ENCODE measurements around the gene NR1D2.
A peak's percentile ranks its signal among the peaks of the same experiment; 100 is the strongest.

Gene NR1D2

DNA sequence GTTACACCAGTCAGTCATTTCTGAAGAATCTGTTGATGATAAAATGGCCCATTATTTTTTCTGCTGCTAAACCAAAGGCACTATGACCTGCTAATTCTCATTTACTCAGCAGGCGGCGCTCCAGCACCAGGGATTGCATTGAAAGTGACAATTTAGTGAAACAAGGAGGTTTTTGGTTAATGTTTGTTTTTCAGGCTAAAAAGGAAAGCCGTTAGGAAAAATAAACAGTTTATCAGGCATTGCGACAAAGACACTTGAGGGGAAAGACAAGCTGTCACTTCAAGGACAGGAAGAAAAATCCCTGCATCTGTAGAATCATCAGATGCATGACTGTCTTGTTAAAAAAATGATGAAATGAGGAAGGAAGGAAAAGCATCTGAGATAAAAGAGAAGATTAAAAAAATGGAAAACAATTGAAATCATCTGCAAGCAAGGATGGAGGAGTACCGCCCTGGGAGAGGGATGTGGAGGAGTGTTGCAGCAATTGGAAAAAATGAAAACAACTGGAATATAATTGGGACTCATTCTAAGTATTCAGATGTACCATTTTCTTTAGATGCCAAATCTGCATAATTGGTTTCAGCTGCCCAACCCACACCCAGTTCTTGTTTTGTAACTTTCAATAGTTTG, 54.0 kb downstream of the NR1D2 start (continued):
- TF ChIP-seq ZNF701 (tag by site-specific recombination; IDR thresholded peaks at IDR 0.05) (no peak), ZNF404 (tag by site-specific recombination; IDR thresholded peaks at IDR 0.05) (no peak), ZNF692 (tag by site-specific recombination; IDR thresholded peaks at IDR 0.05) (no peak), ZNF223 (tag by site-specific recombination; IDR thresholded peaks at IDR 0.05) (no peak), ZNF544 (tag by site-specific recombination; IDR thresholded peaks at IDR 0.05) (no peak), TCF7L2 (IDR thresholded peaks at IDR 0.05; ENCODE audit: borderline replicate concordance, low read depth, low read length) (no peak), ZNF157 (tag by site-specific recombination; IDR thresholded peaks at IDR 0.05) (no peak), ZNF658 (tag by site-specific recombination; IDR thresholded peaks at IDR 0.05) (no peak), ZNF239 (tag by site-specific recombination; IDR thresholded peaks at IDR 0.05) (no peak), ZNF362 (tag by site-specific recombination; IDR thresholded peaks at IDR 0.05) (0 out of 2 replicates have a peak, but pooled peaks have one; percentile 15), ZNF548 (tag by site-specific recombination; IDR thresholded peaks at IDR 0.05) (no peak), ZNF521 (tag by site-specific recombination; IDR thresholded peaks at IDR 0.05) (no peak), ZNF350 (tag by site-specific recombination; IDR thresholded peaks at IDR 0.05) (no peak), ZNF121 (tag by site-specific recombination; IDR thresholded peaks at IDR 0.05) (no peak), ZNF169 (tag by site-specific recombination; IDR thresholded peaks at IDR 0.05) (no peak), ZNF660 (tag by site-specific recombination; IDR thresholded peaks at IDR 0.05) (peak; percentile 83; the same call in 1 of the 2 replicates), ZNF132 (tag by site-specific recombination; IDR thresholded peaks at IDR 0.05; ENCODE audit: borderline replicate concordance) (no peak), ZNF791 (tag by site-specific recombination; IDR thresholded peaks at IDR 0.05) (no peak), ZNF221 (tag by site-specific recombination; IDR thresholded peaks at IDR 0.05; ENCODE audit: borderline replicate concordance) (no peak), FEZF1 (tag by site-specific recombination; IDR thresholded peaks at IDR 0.05) (no peak), ZBTB8A (tag by site-specific recombination; IDR thresholded peaks at IDR 0.05) (no peak), ZNF785 (tag by site-specific recombination; IDR thresholded peaks at IDR 0.05) (no peak), SP3 (tag by site-specific recombination; IDR thresholded peaks at IDR 0.05) (no peak), ZNF2 (tag by site-specific recombination; IDR thresholded peaks at IDR 0.05) (peak; percentile 40; the same call in 1 of the 2 replicates), ZNF513 (tag by site-specific recombination; IDR thresholded peaks at IDR 0.05) (0 out of 2 replicates have a peak, but pooled peaks have one; percentile 19), RBAK (tag by site-specific recombination; IDR thresholded peaks at IDR 0.05) (no peak), WT1 (tag by site-specific recombination; IDR thresholded peaks at IDR 0.05) (peak; percentile 22; the same call in 1 of the 2 replicates), ZNF654 (tag by site-specific recombination; IDR thresholded peaks at IDR 0.05; ENCODE audit: low read depth) (peak; percentile 99), ZNF248 (tag by site-specific recombination; IDR thresholded peaks at IDR 0.05) (no peak)
- TF ChIP-seq, protein P1, sequence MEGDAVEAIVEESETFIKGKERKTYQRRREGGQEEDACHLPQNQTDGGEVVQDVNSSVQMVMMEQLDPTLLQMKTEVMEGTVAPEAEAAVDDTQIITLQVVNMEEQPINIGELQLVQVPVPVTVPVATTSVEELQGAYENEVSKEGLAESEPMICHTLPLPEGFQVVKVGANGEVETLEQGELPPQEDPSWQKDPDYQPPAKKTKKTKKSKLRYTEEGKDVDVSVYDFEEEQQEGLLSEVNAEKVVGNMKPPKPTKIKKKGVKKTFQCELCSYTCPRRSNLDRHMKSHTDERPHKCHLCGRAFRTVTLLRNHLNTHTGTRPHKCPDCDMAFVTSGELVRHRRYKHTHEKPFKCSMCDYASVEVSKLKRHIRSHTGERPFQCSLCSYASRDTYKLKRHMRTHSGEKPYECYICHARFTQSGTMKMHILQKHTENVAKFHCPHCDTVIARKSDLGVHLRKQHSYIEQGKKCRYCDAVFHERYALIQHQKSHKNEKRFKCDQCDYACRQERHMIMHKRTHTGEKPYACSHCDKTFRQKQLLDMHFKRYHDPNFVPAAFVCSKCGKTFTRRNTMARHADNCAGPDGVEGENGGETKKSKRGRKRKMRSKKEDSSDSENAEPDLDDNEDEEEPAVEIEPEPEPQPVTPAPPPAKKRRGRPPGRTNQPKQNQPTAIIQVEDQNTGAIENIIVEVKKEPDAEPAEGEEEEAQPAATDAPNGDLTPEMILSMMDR (tag by site-specific recombination; IDR thresholded peaks at IDR 0.05) = peak; percentile 65
- TF ChIP-seq, protein P2, sequence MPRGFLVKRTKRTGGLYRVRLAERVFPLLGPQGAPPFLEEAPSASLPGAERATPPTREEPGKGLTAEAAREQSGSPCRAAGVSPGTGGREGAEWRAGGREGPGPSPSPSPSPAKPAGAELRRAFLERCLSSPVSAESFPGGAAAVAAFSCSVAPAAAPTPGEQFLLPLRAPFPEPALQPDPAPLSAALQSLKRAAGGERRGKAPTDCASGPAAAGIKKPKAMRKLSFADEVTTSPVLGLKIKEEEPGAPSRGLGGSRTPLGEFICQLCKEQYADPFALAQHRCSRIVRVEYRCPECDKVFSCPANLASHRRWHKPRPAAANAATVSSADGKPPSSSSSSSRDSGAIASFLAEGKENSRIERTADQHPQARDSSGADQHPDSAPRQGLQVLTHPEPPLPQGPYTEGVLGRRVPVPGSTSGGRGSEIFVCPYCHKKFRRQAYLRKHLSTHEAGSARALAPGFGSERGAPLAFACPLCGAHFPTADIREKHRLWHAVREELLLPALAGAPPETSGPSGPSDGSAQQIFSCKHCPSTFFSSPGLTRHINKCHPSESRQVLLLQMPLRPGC (tag by site-specific recombination; IDR thresholded peaks at IDR 0.05) = no peak
- TF ChIP-seq, protein P3, sequence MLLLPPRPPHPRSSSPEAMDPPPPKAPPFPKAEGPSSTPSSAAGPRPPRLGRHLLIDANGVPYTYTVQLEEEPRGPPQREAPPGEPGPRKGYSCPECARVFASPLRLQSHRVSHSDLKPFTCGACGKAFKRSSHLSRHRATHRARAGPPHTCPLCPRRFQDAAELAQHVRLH (tag by site-specific recombination; IDR thresholded peaks at IDR 0.05) = no peak
- TF ChIP-seq, protein P4, sequence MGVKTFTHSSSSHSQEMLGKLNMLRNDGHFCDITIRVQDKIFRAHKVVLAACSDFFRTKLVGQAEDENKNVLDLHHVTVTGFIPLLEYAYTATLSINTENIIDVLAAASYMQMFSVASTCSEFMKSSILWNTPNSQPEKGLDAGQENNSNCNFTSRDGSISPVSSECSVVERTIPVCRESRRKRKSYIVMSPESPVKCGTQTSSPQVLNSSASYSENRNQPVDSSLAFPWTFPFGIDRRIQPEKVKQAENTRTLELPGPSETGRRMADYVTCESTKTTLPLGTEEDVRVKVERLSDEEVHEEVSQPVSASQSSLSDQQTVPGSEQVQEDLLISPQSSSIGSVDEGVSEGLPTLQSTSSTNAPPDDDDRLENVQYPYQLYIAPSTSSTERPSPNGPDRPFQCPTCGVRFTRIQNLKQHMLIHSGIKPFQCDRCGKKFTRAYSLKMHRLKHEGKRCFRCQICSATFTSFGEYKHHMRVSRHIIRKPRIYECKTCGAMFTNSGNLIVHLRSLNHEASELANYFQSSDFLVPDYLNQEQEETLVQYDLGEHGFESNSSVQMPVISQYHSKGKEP (tag by site-specific recombination; IDR thresholded peaks at IDR 0.05) = 0 out of 2 replicates have a peak, but pooled peaks have one; percentile 21

Measured in HEK293 (cell line).